ENCODE measurements around the gene DUSP2. TPM values are rescaled to one million over a fixed set of nuclear protein-coding genes. Genes with fewer than 3 reads are reported as not detected.

DUSP2 gene
- total and polyA plus RNA-seq, 9 of the 15 experiments (the other 6 are each of a cell fraction or from before 2014, with no cell fraction given), result 0.04 to 0.18 TPM; not detected in 7

DNA sequence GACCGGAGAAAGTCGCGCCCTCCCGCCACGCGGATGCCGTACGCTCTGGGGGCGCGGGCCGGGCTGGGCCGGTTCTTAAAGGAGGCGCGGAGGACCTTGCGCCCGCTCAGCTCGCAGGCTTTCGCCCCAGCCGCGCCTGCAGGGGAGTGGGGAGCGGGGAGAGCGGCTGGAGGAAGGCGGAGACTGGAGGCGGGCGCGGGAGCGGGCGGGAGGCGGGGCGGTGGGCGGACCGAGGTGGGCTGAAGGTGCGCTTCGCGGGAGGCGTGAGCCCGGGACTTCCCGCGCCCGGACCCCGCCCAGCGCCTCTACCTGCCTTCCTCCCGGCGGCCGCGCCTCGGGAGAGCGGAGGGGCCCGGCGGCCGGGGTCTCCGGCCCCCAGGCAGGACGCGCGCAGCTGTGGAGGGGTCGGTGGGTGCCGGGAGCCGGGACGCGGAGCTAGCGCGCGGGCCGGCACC, 28.8 kb downstream of the DUSP2 start, which contains the start of gene ADRA2B:
Gene ADRA2B (minus strand): TSS at position 148 of the 455 bp plus-strand sequence. CDS start 422 bp downstream, outside the sequence.
- H3K9ac ChIP-seq (ENCODE audit: insufficient read depth in 1 of 2, low read depth in 2 of 2, low read length in 2 of 2), result peak within 1 kb of the TSS in 1 of 2 experiments; percentile 81; a peak in 2 of 4 replicates
- BruUV-seq (replicated peaks), result no TSS peak
- ChIA-PET CTCF (ENCODE audit: low intra/inter-chr PET ratio) (interaction anchor here (1.3 to 2.6 kb wide), 3 partner anchors 94 to 996 kb away, joined by 3 to 39 read pairs (median 12); no protein-coding TSS in a partner anchor), POLR2A (interaction anchor here (0.6 to 0.9 kb wide), 2 partner anchors 9 to 31 kb away, joined by 4 to 5 read pairs; no protein-coding TSS in a partner anchor)
- peak within 1 kb of the TSS; percentile 46 for H3K4me3 ChIP-seq
- H3K36me3 ChIP-seq (ENCODE audit: control insufficient read depth, insufficient read depth, low read length), result no peaks in the 10 kb centered on the region
- intact Hi-C loops (cut with micrococcal nuclease), result no loop called here
- FAIRE-seq (no peak), DNase-seq (ENCODE audit: extremely low read depth in 1 of 4, low spot score in 3 of 4) (peak; percentile 72 to 94 (median 87)), ATAC-seq (peak; percentile 70)
- WGBS (ENCODE audit: insufficient coverage, low coverage, missing lambda C conversion rate), result 24% methylated on average over 26 of the region's 64 CpGs
- H3K27ac ChIP-seq (ENCODE audit: extremely low read depth, low read depth, low read length), result no peak within 1 kb of the TSS
- H3K79me2 ChIP-seq (ENCODE audit: control insufficient read depth, insufficient read depth, low read length), result no peaks in the 10 kb centered on the region
- no peaks in the 10 kb centered on the region for H3K9me3 ChIP-seq (replicated peaks; ENCODE audit: control insufficient read depth, insufficient read depth, low read depth, low read length)
- peaks cover 12 to 80% of the 10 kb centered on the region in 2 experiments; a peak in 4 of 5 replicates for H3K27me3 ChIP-seq (ENCODE audit: control insufficient read depth in 2 of 2, insufficient read depth in 2 of 2, low read length in 2 of 2)
- peak within 1 kb of the TSS; percentile 94 for H2AFZ ChIP-seq (ENCODE audit: low read depth, low read length)
- in situ Hi-C loops (cut with MboI), result no loop called here
- H3K4me2 ChIP-seq (ENCODE audit: insufficient read depth, low read length), result peak within 1 kb of the TSS; percentile 85
- no peak for TF ChIP-seq EWSR1 (IDR thresholded peaks at IDR 0.05; ENCODE audit: borderline replicate concordance, low read depth, partially characterized antibody)
- TF ChIP-seq TFAM (CRISPR knock-in tag; conservative IDR thresholded peaks at IDR 0.05), result no peak
- TF ChIP-seq, protein P1, sequence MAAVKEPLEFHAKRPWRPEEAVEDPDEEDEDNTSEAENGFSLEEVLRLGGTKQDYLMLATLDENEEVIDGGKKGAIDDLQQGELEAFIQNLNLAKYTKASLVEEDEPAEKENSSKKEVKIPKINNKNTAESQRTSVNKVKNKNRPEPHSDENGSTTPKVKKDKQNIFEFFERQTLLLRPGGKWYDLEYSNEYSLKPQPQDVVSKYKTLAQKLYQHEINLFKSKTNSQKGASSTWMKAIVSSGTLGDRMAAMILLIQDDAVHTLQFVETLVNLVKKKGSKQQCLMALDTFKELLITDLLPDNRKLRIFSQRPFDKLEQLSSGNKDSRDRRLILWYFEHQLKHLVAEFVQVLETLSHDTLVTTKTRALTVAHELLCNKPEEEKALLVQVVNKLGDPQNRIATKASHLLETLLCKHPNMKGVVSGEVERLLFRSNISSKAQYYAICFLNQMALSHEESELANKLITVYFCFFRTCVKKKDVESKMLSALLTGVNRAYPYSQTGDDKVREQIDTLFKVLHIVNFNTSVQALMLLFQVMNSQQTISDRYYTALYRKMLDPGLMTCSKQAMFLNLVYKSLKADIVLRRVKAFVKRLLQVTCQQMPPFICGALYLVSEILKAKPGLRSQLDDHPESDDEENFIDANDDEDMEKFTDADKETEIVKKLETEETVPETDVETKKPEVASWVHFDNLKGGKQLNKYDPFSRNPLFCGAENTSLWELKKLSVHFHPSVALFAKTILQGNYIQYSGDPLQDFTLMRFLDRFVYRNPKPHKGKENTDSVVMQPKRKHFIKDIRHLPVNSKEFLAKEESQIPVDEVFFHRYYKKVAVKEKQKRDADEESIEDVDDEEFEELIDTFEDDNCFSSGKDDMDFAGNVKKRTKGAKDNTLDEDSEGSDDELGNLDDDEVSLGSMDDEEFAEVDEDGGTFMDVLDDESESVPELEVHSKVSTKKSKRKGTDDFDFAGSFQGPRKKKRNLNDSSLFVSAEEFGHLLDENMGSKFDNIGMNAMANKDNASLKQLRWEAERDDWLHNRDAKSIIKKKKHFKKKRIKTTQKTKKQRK (IDR thresholded peaks at IDR 0.05; ENCODE audit: borderline replicate concordance, low read depth, low read length), result no peak
- TF ChIP-seq SIRT6 (IDR thresholded peaks at IDR 0.05; ENCODE audit: low read depth, low read length), result no peak
- no peak for TF ChIP-seq GTF2A2 (tag; IDR thresholded peaks at IDR 0.05)
- peak in 1 of 2 experiments; percentile 62 for TF ChIP-seq E2F6 (IDR thresholded peaks at IDR 0.05; ENCODE audit: borderline replicate concordance in 1 of 2, extremely low read depth in 1 of 2, insufficient read depth in 1 of 2, insufficient read length in 1 of 2, low read depth in 1 of 2, low read length in 1 of 2, poor library complexity in 1 of 2, severe bottlenecking in 1 of 2)
- TF ChIP-seq FIP1L1 (IDR thresholded peaks at IDR 0.05; ENCODE audit: low read depth, low read length, poor library complexity, severe bottlenecking), result peak; percentile 4
- TF ChIP-seq, protein P2, sequence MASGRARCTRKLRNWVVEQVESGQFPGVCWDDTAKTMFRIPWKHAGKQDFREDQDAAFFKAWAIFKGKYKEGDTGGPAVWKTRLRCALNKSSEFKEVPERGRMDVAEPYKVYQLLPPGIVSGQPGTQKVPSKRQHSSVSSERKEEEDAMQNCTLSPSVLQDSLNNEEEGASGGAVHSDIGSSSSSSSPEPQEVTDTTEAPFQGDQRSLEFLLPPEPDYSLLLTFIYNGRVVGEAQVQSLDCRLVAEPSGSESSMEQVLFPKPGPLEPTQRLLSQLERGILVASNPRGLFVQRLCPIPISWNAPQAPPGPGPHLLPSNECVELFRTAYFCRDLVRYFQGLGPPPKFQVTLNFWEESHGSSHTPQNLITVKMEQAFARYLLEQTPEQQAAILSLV (tag; IDR thresholded peaks at IDR 0.05), result no peak
- TF ChIP-seq ZBTB7A (IDR thresholded peaks at IDR 0.05; ENCODE audit: borderline replicate concordance, control insufficient read depth, low read depth, low read length), result peak; percentile 0; the same call in 1 of the 2 replicates
- TF ChIP-seq NONO (IDR thresholded peaks at IDR 0.05; ENCODE audit: low read depth in 2 of 2, low read length in 1 of 2), result no peak
- H4K20me1 ChIP-seq (replicated peaks; ENCODE audit: control insufficient read depth, insufficient read depth, low read length), result peaks cover 10% of the 10 kb centered on the region
- H3K4me1 ChIP-seq (replicated peaks in 1 of 2; ENCODE audit: control insufficient read depth in 2 of 2, insufficient read depth in 2 of 2, low read length in 2 of 2), result peaks cover 3 to 48% of the 10 kb centered on the region in 2 experiments; a peak in 4 of 5 replicates
- no peaks in the 10 kb centered on the region for H3K9me1 ChIP-seq (ENCODE audit: control insufficient read depth, insufficient read depth, low read length)

Data from K562 (cell line).